Bronchial epithelial cell (primary cell): ENCODE results near the gene ACER2. TPM values are rescaled to one million over a fixed set of nuclear protein-coding genes. Genes with fewer than 3 reads are reported as not detected.

Experiments
- DNase-seq: peaks from one replicate; pipeline ENCODE4 v3.0.0-alpha.2; 2010; ENCODE audit warnings: low read depth
- FAIRE-seq: peaks from 2 replicates; lab custom pipeline; 2011; peaks lifted over from hg19 to GRCh38; lab: Jason Lieb, UNC
- H3K27me3 ChIP-seq: 2 replicates; pipeline ENCODE4 v1.5.1; 2011; ENCODE audit warnings: low read length; ENCODE audit not compliant: control insufficient read depth, insufficient read depth
- H3K36me3 ChIP-seq: 2 replicates; pipeline ENCODE4 v1.5.1; 2011; ENCODE audit warnings: low read length; ENCODE audit not compliant: control insufficient read depth, insufficient read depth
- H3K4me3 ChIP-seq: 2 replicates; pipeline ENCODE4 v1.5.1; 2011; ENCODE audit warnings: mild to moderate bottlenecking, low read depth, low read length, control low read depth
- total RNA-seq: library from RNA; depleted of rRNA; stranded (reverse); fragments of >200 nt; gene quantifications from 2 replicates; pipeline ENCODE4 v1.2.1, GENCODE V29; 2014
- TF ChIP-seq, protein P1 (sequence below): IDR thresholded peaks from 2 replicates; pipeline ENCODE4 v1.5.1; 2011; ENCODE audit warnings: mild to moderate bottlenecking, moderate library complexity, low read length, control low read depth, inconsistent platforms; ENCODE audit not compliant: insufficient read depth, severe bottlenecking

Gene ACER2
- 5.8 and 5.9 TPM in 2 replicates for total RNA-seq

DNA sequence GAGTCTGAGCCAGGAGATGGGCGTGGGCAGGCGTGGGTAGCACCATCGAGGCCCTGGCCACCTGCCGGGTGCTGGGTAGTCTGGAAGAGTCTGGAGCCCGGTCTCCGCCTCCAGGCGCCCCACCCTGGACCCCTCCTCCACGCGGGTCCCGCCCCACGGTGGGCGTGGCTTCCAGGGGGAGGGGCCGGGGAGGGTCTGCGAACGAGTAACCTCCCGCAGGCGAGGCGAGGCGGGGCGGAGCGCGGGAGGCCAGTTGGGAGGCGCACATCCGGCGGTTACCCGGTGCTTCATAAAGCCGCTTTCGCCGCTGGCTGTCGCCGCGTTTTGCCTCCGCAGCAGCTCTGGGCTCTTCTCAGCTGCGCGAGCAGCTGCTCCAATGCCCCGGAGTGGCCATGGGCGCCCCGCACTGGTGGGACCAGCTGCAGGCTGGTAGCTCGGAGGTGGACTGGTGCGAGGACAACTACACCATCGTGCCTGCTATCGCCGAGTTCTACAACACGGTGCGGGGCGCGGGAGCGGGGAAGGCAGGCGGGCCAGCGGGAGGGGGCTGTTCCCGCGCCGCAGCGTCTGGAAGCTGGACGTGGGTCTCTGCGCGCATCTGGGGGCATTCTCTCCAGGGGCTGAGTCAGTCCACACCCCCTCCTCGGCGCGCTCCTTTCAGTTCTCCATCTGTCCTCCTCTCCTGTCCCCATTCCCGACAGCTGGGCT lies at the start of gene ACER2:
ACER2 (plus strand) TSS at position 317 of the 708 bp plus-strand sequence; CDS start at position 393, 76 bp downstream.
- DNase-seq (peak; percentile 80), FAIRE-seq (no peak)
- TF ChIP-seq, protein P1, sequence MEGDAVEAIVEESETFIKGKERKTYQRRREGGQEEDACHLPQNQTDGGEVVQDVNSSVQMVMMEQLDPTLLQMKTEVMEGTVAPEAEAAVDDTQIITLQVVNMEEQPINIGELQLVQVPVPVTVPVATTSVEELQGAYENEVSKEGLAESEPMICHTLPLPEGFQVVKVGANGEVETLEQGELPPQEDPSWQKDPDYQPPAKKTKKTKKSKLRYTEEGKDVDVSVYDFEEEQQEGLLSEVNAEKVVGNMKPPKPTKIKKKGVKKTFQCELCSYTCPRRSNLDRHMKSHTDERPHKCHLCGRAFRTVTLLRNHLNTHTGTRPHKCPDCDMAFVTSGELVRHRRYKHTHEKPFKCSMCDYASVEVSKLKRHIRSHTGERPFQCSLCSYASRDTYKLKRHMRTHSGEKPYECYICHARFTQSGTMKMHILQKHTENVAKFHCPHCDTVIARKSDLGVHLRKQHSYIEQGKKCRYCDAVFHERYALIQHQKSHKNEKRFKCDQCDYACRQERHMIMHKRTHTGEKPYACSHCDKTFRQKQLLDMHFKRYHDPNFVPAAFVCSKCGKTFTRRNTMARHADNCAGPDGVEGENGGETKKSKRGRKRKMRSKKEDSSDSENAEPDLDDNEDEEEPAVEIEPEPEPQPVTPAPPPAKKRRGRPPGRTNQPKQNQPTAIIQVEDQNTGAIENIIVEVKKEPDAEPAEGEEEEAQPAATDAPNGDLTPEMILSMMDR: peak; percentile 28
- Histone ChIP-seq H3K4me3 (peak within 1 kb of the TSS; percentile 77), H3K36me3 (no peaks in the 10 kb centered on the region), H3K27me3 (no peaks in the 10 kb centered on the region)

DNA sequence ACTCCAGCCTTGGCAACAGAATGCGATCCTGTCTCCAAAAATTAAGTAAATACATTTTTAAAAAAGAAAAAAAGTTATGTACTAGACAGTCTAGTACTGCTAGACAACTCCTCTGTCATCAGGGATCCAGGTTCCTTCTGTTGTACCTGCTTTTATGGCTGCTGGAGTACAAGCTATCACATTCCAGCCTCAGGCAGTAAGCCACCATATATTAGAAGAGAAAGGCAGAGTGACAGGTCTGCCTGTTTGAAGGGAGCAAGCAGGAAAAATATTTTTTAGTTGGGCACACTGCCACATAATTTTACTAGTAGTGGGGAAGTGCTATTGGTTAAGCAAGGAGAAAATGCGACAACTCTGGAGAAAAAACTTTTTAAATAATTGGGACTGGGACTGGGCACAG lies 39.7 kb upstream of the ACER2 start:
- TF ChIP-seq, protein P1: no peak
- FAIRE-seq: no peak
- Histone ChIP-seq H3K36me3 (no peaks in the 10 kb centered on the region), H3K4me3 (no peak overlapping the region), H3K27me3 (no peaks in the 10 kb centered on the region)
- no peak for DNase-seq

DNA sequence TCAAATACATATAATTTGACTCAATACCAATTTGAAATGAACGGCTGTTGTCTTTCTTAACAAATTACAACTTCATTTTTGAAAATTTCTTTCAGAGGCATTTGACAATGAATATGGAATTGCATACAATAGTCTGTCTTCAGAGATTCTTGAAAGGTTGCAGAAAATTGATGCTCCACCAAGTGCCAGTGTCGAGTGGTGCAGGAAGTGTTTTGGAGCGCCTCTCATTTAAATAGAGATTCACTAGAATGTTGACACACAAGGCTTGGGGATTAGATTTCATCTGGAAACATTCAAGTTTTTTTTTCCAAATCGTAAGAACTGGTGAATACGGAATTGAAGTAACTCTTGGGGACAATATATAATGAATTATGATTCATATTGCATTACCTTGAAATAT lies 36.9 kb upstream of the ACER2 start:
- H3K4me3 ChIP-seq: no peak overlapping the region
- FAIRE-seq (no peak), DNase-seq (peak; percentile 16)
- H3K27me3 ChIP-seq: no peaks in the 10 kb centered on the region
- H3K36me3 ChIP-seq: peaks cover 6% of the 10 kb centered on the region
- TF ChIP-seq, protein P1: no peak

DNA sequence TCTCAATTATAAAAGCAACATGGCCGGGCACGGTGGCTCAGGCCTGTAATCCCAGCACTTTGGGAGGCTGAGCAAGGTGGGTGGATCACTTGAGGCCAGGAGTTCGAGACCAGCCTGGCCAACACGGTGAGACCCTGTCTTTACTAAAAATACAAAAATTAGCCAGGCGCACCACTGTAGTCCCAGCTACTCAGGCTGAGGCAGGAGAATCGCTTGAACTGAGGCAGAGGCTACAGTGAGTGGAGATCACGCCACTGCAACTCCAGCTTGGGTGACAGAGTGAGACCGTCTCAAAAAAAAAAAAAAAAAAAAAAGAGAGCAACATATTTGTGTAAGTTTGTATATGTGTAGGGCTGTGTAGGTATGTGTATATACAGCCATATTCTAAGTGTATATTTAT lies 36.2 kb upstream of the ACER2 start:
- H3K36me3 ChIP-seq: peaks cover 9% of the 10 kb centered on the region
- no peaks in the 10 kb centered on the region for H3K27me3 ChIP-seq
- no peak overlapping the region for H3K4me3 ChIP-seq
- TF ChIP-seq, protein P1: no peak
- FAIRE-seq (no peak), DNase-seq (no peak)

DNA sequence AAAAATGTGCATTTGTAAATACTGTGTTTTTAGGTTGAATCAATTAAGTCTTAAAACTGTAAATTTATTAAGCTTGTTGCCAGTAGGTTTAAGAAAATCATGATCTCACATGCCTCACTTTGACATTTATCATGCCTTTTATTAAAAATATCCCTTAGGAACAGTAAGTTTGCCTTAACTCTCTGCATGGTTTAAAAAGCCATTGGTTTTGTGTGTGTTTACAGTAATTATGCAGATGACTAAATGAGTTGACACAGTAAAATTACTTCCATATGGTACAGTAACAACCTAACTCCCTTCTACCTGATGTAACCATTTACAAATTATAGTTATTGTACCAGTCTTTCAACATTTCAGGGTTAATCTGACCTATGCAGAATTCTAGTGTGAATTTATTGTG lies 35.3 kb upstream of the ACER2 start:
- DNase-seq: no peak
- FAIRE-seq: no peak

More for the DNA sequence above, 35.3 kb upstream of the ACER2 start:
- no peaks in the 10 kb centered on the region for H3K27me3 ChIP-seq
- H3K36me3 ChIP-seq: peaks cover 14% of the 10 kb centered on the region
- no peak overlapping the region for H3K4me3 ChIP-seq
- TF ChIP-seq, protein P1: no peak
